NCI-H1417 (cell line): ENCODE measurements around the gene CCL28.
"Not testable (repeated sequence)": the region's sequence is repeated elsewhere in the genome, so short reads cannot be mapped to it uniquely, and the experiment has no call there.

Experiments used
- DNase-seq, 3 experiments: peaks; one replicate each; lab custom pipeline; 2025; lab: John Stamatoyannopoulos, UW

CCL28 gene

DNA sequence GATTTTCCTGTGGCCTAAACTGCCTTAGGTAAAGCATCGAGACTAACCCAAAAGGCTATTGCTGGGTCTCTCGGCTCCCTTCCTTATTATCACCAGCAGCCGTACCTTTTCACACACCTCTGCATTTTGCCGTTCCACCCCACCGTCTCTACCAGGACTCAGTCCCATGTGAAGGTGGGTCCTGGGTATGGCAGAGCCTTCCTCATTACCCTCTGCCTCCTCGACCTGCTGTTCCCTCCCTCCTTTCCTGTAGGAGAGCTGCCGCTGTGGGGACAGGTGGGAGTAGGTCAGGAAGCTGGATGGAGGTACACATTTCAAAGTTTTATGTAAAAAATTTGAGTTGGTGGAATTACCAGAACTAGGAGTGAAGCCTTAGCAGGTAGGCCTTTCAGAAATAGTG is 1.8 kb downstream of the CCL28 start:
- no peak for DNase-seq

- DNase-seq: peak in 2 of 3 experiments; percentile 58 to 97
Measured at GRCh38 chr5:43409809-43410271, 2.4 kb downstream of the CCL28 start.

GRCh38 chr5:43402524-43403066 is 9.6 kb downstream of the CCL28 start:
- not testable (repeated sequence) for DNase-seq

GRCh38 chr5:43401827-43402226 is 10.4 kb downstream of the CCL28 start:
- no peak for DNase-seq

GRCh38 chr5:43400082-43400481 is 12.1 kb downstream of the CCL28 start:
- DNase-seq: no peak

DNA sequence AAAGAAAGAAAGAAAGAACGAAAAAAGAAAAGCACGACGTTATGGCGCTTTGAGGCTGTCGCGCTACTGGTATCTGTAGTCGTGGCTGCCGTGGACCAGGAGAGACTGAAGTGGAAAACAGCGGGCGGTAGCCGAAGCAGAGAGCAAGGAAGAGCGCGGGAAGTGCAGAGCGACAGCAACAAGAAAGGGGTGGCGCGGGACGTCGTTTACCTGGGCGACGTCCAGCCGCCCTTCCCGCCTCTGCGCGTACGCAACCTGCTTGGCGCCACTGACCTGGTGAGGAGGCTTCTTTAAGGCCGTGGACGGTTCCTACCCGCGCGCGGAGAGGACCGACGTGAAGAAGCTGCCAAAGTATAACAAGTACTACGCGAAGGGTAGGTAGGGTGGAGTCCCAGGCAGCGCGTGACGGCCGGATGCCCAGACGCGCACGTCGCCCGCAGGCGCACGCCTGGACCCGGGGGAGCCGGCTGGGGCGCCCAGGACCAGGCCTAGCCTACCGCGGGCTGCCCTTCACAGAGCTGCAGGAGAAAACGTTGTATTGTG is 15.4 kb downstream of the CCL28 start:
- DNase-seq: no peak

DNA sequence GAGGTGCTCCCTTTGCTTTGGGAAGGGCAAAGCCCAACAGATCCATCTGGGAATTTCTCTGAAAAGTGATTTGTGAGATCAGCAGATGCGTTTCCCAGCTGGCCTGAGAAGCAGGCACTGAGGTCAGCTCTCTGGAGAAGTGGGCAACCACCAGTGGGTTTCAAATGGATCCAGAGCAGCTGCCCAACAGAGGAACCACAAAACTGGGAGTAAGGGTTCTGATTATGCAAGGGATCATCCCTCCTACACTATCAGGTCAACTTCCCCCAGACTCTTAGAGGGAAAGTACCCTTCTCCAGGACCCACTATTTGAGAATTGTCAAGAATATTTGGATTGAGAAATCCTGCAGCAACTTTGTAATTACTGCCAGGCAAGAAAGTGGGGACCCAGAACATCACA is 21.7 kb downstream of the CCL28 start:
- DNase-seq: no peak

DNA sequence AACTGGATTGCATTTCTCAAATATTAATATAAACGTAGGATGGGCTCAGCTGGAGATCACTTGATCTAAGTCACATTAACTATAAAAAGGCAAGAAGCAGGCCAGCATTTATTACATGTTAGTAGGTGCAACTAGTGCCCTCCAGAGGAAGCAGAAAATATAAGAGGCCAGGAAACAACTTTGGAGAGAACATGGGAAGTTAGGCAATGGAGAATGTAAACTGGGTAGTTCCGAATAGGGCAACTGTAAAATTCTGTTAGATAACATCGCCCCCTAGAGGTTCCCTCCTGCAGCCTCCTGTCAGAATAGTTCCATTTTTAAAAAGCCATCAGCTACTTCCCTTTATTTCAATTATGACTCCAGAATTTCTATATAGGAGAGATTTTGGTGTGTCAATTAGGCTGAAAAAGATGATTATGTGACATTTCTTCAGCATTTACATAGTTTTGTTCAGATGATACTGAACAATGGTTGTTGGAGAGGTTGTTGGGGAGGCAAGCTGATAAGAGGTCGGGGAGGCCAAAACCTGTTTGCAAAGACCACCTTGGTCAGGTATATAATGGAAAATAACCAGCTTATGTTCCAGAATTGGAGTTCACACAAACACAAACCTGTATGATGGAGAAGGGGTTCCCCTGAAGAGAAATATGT is 22.4 kb downstream of the CCL28 start:
- peak; percentile 53 to 90 (median 88) for DNase-seq

GRCh38 chr5:43386960-43387362 is 25.2 kb downstream of the CCL28 start:
- DNase-seq: no peak

- DNase-seq: no peak
Measured at GRCh38 chr5:43376496-43377140, 35.6 kb downstream of the CCL28 start.

DNA sequence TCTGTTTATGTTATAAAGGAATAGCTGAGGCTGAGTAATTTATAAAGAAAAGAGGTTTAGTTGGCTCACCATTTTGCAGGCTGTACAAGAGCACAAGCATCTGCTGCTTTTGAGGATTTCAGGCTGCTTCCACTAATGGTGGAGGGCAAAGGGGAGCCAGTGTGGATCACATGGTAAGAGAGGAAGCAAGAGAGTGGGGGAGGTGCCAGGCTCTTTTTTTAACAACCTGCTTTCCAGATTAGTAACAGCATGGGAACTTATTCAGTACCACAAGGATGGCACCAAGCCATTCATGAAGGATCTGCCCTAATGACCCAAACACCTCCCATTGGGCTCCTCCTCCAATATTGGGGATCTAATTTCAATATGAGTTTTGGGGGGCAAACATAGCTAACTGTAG is 40.4 kb downstream of the CCL28 start:
- DNase-seq: no peak

GRCh38 chr5:43370352-43370751 is 41.8 kb downstream of the CCL28 start:
- DNase-seq: no peak

GRCh38 chr5:43369651-43370050 is 42.5 kb downstream of the CCL28 start:
- no peak for DNase-seq

DNA sequence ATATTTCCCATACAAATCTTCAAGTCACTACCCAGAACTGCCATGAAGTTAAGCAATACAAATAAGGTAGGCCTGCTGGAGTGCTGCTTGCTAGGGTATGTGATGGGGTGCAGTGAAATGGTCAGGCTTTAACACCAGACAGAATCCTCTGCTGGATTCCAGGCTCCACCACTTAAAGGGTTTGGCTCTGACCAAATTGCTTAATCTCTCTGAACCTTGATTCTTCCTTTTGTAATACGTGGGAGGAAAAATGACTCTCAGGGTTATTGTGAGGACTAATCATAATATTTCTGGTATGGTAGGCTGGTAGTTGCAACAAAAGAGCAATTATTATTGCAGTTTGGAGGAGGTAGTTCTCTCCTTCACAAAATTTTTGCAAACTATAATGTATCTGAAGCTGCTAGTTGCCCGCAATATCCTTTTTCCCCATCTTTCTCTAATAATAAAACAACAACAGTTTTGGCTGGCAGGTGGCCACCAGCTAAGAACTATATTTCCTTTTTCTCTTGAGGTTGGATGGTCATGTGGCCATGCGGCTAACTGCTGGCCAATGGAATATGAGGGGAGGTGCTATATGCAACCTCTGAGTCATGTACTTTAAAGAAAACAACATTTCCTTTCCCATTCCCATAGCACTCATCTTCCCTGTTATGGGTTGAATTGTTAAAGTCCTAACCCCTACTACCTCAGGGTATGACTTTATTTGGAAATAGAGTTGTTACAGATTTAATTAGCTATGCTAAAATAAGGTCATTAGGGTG is 44.1 kb downstream of the CCL28 start:
- no peak for DNase-seq

GRCh38 chr5:43367453-43367852 is 44.7 kb downstream of the CCL28 start:
- DNase-seq: no peak

DNA sequence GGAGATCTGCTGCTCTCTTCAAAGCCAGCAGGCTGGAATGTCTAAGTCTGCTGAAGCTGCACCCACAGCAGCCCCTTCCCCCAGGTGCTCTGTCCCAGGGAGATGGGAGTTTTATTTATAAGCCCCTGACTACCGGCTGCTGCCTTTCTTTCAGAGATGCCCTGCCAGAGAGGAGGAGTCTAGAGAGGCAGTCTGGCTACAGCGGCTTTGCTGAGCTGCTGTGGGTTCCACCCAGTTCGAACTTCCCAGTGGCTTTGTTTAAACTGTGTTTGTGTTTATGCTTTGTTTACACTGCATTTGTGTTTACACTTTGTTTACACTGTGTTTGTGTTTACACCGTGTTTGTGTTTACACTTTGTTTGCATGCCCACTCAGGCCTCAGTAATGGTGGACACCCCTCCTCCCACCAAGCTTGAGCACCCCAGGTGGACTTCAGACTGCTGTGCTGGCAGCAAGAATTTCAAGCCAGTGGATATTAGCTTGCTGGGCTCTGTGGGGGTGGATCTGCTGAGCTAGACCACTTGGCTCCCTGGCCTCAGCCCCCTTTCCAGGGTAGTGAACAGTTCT is 45.4 kb downstream of the CCL28 start:
- DNase-seq: not testable (repeated sequence)

DNA sequence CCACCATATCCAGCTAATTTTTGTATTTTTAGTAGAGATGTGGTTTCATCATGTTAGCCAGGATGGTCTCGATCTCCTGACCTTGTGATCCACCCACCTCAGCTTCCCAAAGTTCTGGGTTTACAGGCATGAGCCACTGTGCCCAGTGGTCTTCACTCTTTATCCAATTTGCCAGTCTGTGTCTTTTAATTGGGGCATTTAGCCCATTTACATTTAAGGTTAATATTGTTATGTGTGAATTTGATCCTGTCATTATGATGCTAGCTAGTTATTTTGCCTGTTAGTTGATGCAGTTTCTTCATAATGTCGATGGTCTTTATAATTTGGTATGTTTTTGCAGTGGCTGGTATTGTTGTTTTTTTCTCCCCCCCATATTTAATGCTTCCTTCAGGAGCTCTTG is 47.0 kb downstream of the CCL28 start:
- not testable (repeated sequence) for DNase-seq

GRCh38 chr5:43363445-43364152 is 48.6 kb downstream of the CCL28 start:
- no peak for DNase-seq

DNA sequence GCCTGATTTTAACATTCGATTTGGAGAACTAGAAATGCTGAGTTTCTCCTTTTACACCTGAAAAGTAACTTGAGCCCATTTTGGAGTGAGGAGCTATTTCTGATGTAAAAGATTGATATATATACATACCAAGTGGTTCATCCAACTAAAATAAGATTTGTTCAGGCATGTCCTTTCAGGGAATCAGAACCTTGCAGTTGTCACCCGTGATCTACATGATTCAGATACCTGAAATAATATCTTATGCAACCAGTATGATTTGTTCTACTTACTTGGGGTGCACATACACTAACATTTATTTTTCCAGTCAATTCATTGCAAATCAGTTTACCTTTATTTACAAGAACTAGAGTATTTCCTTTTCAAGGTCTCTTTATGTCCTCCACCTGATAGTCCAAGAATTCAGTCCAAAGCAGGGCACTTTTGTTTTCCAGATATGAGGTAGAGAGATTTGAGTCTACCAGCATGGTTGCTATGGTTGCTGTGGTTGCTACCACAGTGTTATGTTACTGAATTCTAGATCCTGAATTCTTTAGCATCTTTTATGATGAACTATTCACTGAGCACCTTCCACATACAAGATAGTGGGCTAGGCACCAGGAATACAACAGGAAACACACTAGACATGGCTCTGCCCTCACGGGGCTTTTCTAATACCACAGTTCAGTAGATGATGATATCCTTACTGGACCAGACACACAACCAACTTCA is 49.3 kb downstream of the CCL28 start:
- DNase-seq: no peak

GRCh38 chr5:43358726-43359125 is 53.5 kb downstream of the CCL28 start:
- DNase-seq: no peak

- DNase-seq: no peak
Measured at GRCh38 chr5:43358301-43358700, 53.9 kb downstream of the CCL28 start.
